SU-DHL-6 (cell line): Measurements from ENCODE around the gene UBASH3B.

Source experiments
- EZH2phosphoT487 ChIP-seq: fragments of 200-600 bp; sonication (generic), shearing (Covaris generic); conservative IDR thresholded peaks from 2 replicates; pipeline ENCODE4 v1.6.1; 2018; ENCODE audit warnings: mild to moderate bottlenecking, antibody characterized with exemption, low read length, moderate library complexity, mixed read lengths
- TF ChIP-seq, protein P1 (sequence below): fragments of 200-600 bp; sonication (generic); IDR thresholded peaks from one replicate; pipeline ENCODE4 v1.5.1; 2017; ENCODE audit warnings: antibody characterized with exemption, mild to moderate bottlenecking, low read length, moderate library complexity; ENCODE audit not compliant: insufficient read depth, poor library complexity, severe bottlenecking

DNA sequence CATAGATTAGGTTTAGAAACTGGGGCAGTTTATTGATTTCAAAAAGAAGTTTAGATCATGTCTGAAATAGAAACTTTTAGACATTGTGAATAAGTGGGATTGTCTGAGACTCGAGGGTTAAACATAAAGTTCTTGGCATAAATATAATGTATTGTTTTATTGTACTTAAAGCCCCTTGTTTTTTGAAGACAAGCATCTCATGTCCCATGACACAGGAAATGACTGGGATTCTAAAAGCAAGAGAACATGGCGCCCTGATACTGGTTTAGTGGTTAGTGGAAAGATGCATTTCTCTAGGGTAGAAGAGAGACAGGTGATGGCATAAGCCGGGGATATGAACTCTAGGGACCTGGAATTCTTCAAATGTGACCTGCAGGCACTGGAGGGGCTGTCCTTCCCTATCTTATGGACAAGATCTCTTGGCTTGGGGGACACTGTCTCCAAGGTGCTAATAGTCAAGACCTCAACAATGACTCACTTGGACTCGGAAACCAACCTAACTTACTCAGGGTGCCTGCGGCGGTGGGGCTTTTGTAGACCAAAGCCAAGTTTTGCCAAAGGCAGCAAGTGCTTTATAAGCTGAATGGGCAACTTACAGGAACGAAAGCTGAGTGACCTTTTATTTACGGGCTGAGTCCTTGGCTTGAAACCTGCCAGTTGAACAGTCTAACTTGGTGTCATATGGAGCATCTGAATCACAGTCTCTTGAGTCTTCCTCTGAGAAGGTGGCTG lies 48.2 kb downstream of the UBASH3B start:
- TF ChIP-seq, protein P1, sequence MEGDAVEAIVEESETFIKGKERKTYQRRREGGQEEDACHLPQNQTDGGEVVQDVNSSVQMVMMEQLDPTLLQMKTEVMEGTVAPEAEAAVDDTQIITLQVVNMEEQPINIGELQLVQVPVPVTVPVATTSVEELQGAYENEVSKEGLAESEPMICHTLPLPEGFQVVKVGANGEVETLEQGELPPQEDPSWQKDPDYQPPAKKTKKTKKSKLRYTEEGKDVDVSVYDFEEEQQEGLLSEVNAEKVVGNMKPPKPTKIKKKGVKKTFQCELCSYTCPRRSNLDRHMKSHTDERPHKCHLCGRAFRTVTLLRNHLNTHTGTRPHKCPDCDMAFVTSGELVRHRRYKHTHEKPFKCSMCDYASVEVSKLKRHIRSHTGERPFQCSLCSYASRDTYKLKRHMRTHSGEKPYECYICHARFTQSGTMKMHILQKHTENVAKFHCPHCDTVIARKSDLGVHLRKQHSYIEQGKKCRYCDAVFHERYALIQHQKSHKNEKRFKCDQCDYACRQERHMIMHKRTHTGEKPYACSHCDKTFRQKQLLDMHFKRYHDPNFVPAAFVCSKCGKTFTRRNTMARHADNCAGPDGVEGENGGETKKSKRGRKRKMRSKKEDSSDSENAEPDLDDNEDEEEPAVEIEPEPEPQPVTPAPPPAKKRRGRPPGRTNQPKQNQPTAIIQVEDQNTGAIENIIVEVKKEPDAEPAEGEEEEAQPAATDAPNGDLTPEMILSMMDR = no peak
- TF ChIP-seq EZH2phosphoT487 = no peak
